ENCODE measurements around the gene DNAJC7.

Gene DNAJC7, protein sequence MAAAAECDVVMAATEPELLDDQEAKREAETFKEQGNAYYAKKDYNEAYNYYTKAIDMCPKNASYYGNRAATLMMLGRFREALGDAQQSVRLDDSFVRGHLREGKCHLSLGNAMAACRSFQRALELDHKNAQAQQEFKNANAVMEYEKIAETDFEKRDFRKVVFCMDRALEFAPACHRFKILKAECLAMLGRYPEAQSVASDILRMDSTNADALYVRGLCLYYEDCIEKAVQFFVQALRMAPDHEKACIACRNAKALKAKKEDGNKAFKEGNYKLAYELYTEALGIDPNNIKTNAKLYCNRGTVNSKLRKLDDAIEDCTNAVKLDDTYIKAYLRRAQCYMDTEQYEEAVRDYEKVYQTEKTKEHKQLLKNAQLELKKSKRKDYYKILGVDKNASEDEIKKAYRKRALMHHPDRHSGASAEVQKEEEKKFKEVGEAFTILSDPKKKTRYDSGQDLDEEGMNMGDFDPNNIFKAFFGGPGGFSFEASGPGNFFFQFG

DNA sequence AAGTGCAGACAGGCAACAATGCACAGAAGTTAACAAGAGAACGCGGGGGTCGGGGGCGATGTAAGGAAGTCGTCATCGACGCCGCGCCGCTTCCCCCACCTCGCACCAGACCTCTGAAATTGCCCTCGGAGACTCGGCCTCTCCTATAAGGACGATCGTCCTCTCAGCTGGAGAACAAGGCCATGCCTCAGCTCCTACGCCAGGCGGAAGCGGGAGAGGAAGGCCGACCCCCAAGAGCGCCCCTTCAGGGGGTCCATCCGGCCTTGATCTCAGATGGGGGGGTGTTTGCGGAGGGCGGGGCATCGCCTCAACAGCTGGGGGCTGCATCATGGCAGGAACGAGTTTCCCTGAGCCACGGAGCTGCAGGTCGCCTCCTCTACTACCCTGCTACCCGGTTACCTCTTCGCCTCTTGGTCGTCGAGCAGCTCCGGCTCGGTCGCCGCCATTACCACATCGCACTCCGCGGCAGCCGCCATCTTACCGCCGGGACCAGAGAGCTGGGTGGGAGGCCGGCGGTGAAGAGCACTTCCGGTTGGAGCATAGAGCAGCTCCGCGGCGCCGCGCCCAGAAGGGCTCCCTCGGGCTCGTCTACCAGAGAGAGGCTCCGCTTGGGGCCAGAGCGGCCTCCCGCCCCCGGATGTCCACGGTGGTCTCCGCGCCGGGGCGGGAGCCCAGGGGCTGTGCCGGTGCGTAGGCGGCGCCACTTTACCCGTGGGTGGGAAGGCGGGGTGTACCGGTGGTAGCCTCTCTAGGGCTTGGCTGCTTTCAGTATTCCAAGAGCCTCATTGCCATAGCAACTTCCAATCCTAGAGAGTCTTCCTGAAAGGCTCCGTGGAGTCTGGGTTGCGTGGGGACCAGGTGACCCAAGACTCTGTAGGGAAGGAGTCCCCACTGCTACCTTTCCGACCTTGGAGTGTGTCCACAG lies at the start of gene DNAJC7:
Gene DNAJC7, minus strand, starts transcription at position 499 of the 925 bp plus-strand sequence. Its CDS starts 23 bp downstream, at position 476.
- DNase-seq (ENCODE audit: low spot score) = peak; percentile 86

DNA sequence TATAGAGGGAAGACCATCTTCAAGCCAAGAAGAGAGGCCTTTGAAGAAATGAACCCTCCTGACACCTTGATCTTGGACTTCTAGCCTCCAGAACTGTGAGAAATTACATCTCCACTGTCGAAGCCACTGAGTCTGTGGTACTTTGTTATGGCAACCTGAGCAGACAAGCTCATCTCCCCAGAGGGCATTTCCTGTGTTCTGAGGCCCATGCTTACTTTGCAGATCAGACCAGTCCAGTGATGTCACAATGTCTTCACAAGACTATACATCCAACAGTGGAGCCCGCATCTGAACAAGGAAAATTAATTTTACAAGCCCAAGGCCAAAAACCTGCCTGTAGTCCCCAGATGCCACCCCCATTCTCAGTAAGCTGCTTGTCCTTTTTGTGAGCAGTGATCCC lies 48.0 kb upstream of the DNAJC7 start:
- DNase-seq (ENCODE audit: low spot score) = no peak

DNA sequence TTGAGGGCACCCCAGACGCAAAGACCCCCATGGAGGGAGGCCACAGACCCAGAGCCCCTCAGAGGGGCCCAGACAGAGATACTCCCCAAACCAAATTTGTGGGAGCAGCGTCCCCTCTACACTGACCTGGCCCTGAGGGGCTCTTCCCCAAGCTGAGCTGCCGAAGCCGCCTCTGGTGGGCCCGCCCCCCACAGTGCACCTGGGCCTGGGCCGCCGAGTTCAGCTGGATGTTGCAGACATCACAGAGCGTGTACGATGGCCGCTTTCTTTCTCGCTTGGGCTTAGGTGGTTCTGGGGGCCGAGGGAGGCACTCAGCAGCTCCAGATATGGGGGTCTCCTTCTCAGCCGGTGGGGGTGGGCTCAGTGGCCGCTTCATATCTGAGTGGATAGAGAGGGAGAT lies 45.4 kb upstream of the DNAJC7 start:
- no peak for DNase-seq (ENCODE audit: low spot score)

DNA sequence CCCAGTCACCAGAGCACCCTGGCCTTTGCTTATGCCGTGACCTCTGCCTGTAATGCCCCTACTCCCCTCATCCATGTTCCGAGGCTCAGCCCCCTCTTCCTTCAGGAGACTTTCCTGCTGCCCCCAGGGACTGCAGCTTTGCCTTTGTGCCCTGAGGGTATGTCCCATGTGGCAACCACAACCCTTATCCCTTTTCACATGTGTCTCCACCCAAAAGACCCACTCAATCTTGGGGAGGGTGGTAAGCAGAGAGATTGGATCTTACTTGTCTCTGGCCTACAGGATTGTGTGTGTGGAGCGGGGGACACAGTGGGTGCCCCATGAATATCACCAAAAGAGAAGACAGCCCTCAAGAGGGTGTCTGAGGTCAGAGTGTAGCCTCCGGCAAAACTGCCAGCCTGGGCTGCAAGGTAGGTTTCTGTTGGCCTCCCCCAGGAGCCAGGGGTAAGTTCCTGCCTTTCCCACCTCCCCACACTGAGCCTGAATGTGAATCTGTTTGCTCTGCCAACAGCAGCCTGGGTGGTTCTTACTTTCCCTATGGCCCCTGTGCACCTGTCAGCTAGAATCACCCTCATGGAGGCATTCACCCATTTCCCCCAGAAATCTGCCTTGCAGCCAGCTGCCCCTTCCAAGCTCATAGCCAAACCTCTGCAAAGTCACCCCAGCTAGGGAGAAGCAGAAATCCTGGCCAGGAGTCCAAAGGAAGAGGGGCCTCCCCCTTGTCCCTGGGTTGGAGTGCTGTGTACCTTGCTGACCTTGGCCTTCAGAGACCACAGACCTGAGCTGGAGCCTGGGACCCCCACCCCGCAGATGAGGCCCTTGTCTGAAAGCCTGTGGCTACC lies 44.6 kb upstream of the DNAJC7 start:
- no peak for DNase-seq (ENCODE audit: low spot score)

DNA sequence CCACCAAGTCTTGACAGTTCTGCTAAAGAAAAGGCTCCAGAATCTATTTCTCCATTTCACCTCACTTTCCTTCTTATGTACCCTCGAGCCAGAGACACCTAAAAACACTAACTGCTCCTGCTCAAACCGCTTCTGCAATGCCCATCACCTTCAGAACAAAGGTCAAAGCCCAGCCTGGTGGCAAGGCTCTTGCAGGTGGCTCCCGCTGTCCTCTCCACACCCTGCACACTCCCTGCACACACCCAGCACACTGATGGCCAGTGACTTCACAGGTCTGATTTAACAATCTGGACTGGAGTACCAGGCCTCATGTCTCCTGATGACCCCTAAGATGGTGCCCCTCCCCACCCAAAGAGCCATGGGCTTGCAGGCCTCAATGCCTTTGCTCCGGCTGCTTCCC lies 43.0 kb upstream of the DNAJC7 start:
- no peak for DNase-seq (ENCODE audit: low spot score)

DNA sequence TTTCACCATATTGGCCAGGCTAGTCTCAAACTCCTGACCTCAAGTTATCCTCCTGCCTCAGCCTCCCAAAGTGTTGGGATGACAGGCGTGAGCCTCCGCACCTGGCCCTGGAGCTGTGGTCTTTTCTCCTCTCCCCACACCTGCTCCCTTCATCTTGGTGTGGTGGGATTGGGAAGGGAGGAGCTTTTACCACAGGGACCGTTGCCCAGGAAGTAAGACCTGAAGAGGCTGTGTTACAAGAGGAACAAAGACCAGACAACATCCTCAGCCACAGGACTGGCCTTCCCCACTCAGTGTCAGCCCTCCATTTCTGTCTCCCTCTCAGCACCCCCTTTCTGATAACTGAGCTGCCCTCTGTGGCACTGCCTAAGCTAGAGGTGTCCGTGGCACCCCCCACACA lies 42.6 kb upstream of the DNAJC7 start:
- no peak for DNase-seq (ENCODE audit: low spot score)

DNA sequence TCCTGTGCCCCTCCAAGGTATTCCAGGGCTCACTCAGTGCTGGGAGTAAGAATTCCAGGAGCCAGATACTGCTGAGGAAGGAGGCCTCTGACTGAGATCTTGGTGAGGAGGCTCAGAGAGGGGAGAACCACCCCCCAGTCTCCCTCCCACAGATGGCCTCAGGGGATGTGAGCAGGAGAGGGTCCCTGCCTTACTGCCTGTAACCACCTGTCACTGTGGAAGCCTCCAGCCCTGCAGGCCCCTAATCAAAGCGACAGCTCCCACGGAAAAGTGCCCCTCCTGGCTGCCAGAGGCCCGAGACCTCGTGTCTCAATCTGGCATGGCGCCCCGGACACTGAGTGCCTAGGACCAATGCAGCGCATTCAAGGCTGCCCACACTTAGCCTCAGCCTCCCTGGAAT lies 40.8 kb upstream of the DNAJC7 start:
- DNase-seq (ENCODE audit: low spot score) = no peak

DNA sequence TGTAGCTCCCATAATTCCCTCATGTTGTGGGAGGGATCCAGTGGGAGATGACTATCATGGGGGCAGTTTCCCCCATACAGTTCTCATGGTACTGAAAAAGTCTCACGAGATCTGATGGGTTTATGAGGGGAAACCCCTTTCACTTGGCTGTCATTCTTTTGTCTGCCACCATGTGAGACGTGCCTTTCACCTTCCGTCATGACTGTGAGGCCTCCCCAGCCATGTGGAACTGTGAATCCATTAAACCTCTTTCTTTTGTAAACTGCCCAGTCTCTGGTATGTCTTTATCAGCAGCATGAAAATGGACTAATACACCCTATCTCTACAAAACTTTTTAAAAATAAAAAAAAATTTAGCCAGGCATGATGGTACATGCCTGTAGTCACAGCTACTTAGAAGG lies 39.4 kb upstream of the DNAJC7 start:
- no peak for DNase-seq (ENCODE audit: low spot score)

DNA sequence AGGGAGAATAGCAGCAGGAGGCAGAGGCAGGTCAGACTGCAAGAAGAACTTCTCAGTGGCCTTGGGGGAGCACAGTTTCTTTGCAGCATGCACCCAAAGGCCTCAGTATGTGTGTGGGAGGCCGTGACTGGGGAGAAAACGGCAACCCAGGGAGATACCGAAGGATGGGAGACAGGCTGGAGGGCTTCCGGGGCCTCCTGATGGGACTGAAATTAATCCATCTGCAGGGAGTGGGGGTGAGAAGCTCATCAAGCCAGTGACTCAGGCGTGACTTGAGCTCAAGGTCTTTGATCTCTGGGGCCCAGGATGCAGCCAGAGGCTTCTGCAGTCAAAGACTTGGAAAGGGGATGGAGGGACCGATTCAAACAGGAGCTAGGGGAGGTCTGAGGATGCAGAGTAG lies 38.3 kb upstream of the DNAJC7 start:
- DNase-seq (ENCODE audit: low spot score) = no peak

DNA sequence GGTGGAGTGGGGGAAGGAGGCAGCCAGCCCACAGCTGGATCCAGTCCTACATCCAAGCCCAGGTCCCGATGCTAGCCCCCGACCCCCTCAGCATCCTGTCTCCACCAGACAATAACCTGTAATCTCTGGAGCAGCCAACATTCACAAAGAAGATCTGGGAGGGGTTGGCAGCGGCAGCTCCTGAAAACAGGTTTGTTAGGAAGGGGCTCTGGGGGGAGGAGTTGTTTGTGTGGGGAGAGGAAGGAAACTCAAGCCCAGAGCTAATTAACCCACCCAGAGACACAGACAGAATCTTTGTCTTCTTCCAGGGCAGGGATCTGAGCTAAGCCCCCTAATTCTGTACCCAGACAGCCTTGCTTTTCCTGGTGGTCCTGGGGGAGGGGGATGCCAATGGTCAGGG lies 37.8 kb upstream of the DNAJC7 start:
- DNase-seq (ENCODE audit: low spot score) = no peak

DNA sequence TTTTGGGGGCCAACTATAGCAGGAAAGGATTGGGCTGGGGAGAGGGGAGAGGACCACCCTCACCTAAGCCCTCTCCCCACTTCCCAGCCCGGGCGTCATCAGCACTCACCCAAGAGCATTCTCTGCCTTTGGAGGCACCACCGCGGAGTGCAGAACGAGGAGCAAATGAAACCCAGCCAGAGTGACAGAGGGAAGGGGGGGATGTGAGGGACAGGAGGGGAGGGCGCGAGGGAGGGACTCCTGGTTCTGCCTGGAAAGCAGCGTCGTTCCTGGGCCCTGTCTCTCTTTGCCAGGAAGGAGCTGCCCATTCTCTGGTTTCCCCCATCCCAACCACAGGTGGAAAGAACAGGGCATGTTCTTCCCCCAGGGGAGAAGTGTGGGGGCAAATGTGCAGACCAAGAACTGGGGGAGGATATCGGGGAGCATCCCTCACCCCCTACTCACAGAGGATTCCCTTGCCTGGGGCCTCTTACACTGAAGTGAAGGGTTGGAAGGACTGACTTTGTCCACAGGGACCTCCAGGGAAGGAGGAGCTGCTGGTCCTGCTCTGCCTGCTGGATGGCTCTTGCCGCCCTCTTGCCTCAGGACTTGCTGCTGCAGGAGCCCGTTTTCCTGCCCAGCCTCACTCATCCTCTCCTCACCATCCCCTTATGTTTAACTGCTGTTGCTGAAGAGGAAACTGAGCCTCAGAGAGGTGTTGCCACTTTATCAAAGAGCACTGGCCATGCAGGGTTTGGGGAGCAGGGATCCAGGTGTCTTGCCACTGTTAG lies 36.7 kb upstream of the DNAJC7 start:
- no peak for DNase-seq (ENCODE audit: low spot score)

DNA sequence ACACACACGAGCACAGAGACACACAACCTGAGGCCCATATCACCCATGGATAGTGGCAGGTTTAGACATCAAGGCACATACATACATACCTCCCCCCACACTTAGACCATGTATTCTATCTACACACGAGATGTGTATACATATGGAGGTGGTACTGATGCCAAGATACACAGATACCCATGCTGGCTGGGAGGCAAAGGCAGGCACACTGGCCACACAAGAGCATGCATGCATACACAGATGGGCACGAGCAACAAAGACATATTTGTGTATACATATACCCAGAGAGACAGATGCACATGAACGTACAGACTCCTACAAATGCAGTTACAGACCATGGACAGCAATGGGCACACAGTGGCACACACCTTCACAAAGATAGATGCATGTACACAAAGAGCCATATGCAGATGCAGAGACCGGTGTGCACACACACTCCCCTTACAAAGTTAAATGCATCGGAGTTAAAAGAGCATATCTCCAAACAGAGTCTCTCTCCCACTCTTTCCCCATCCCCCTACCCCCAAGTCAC lies 35.2 kb upstream of the DNAJC7 start:
- no peak for DNase-seq (ENCODE audit: low spot score)

DNA sequence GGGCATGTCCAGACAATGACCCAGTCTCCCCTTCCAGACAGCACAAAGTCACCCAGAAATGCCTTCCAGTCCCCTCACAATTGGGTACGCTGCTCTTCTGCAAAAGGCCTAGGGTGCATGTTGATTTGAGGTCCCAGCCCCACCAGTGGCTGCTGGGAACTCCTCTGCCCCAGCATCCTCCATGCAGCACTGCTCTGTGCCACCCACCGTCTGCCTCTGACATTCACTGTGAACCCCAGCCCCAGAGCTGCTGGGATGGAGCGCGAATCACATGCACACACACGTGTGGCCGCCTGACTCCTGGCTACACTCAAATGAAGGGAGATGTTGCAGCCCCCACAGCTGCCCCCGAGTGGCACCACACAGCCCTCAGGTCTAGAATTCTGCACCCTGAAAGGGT lies 34.4 kb upstream of the DNAJC7 start:
- DNase-seq (ENCODE audit: low spot score) = no peak

DNA sequence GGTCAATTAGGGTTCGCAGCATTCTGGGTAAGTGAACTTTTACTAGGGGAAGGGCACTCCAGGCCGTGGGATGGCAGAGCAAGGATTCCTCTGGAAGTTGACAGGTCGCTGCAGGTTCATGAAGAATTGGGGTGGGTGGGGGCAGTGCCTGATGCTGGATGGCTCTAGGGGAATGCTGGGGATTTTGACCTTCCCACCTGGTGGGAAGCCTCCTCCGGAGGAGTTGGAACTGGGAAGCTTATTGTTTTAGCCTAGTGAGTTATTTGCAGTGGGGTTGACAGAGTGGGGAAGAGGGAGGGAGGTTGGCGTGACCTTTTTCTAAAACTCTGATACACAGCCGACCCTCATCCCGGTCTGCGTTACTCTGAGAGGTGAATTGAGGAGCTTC lies 33.8 kb upstream of the DNAJC7 start:
- no peak for DNase-seq (ENCODE audit: low spot score)

DNA sequence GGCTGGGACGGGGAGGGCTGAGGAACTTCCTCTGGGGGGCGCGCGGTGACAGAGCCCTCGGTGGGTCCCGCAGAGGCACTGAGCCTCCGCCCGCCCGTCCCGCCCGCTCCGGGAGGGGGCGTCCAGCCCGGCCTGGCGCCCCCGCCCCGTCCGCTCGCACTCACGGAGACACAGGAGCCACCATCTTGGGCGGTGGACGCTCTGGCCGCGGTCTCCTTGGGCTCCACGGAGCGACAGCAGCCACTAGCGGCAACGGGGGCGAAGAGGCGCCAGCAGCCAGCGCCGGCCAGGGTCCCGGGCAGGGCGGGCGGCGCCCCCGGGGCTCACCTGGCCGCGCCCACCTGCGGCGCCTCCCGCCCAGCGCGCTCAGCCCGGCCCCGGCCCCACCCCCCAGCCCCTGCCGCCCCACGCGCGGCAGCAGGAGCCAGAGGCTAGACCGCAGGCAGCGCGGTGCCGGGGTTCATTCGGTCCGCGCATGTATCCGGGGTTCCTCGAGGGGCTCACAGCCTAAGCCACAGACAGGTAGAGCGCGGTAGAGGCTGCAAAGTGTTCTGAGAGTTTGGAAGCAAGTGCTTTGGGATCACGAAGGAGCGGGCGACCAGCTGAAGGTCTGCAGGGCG lies 33.3 kb upstream of the DNAJC7 start, which contains the start of gene C17orf113:
Gene C17orf113, minus strand, starts transcription at position 209 of the 620 bp plus-strand sequence. CDS start 7,225 bp downstream, outside the sequence.
- DNase-seq (ENCODE audit: low spot score) = peak; percentile 69

DNA sequence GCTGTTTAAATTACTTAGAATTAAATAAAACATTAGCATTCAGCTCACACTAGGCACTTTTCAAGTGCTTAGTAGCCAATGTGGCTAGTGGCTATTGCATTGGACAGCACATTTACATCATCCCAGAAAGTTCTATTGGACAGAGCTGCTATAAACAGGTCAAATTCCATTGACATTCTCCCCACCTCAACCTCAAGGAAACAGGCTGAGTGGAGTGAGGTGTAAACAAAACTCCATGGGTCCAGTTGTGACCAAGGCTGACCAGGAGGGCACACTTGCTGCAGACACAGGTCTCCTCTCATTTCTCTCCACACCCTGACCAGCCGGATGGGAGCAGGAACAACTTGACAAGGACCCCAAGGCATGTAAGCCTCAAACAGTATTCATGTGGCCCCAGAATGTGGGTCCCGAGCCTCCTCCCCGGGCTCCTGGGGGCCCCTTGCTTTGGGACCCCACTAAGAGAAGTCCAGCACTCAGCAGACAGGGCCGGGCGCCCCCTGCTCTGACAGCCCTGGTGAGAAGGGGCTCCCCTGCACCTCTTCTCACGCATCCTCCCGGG lies 32.7 kb upstream of the DNAJC7 start:
- DNase-seq (ENCODE audit: low spot score) = peak; percentile 68

DNA sequence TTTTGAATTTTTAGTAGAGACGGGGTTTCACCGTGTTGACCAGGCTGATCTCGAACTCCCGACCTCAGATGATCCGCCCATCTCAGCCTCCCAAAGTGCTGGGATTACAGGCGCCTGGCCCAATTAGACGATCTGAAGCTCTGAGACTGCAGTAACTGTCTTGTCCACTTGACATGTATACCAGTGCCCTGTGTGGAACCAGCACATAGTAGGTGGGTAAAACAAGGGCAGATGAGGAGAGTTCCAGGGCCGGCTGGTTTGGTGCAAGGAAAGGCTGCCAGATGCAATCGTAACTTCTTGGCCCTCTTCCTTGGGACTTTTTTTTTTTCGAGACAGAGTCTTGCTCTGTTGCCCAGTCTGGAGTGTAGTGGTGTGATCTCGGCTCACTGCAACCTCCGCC lies 30.1 kb upstream of the DNAJC7 start:
- DNase-seq (ENCODE audit: low spot score) = no peak

DNA sequence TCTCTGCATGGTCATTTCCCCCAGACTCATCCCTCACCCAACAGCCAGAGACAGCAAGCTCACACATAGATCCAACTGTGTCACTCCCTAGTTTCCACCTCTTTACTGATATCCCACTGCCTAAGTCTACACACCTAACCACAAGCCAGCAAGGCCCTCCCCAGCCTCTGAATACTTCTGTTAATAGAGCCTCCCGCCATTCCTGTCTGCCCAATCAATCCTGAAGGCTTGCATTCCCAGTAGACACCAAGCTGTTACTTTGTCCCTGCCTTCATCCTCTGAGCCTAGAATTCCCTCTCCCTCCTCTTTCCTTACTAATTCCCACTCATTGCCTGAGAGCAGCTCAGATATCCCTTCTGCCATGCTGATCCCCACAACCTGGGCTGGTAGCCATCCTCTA lies 28.5 kb upstream of the DNAJC7 start:
- no peak for DNase-seq (ENCODE audit: low spot score)

DNA sequence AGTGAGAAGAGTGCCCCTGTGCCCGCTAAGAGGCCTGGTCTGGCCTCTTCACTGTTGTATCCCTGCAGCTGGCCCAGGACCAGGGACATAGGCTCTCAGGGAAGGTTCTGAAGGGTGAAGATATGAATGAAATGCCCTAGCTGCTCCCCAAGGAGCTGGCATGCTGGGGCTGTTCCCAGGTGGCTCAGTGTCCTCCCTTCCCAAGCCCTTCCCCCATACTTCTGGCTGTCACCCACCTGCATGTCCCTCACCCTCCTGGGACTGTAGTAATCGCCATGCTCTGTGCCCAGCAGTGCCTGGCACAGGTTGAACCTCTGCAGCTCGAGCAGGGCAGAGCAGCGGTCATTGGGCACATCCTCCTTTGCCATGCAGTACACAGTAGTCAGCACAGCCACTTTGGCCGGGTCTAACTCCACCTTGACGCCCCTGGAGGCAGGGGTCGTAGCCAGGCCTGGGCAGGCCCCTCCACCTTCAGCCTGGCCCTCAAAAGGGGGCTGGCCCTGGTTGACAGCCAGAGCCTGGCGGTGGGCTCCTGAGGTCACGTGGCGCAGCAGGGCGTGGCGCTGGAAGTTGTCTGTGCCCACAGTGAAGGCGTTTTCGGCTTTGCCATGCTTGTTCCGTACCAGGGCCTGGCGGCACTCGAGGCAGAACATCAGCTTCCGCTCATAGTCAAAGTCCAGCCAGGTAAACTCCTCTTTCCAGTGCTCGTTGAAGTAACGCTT lies 25.5 kb upstream of the DNAJC7 start:
- no peak for DNase-seq (ENCODE audit: low spot score)
